Body of pancreas (tissue), 4 donors: ENCODE results near the gene ZNF534.
"Not testable (repeated sequence)": the region's sequence is repeated elsewhere in the genome, so short reads cannot be mapped to it uniquely, and the experiment has no call there.

Source experiments
- POLR2A ChIP-seq, 3 donors: fragments of 450-650 bp; IDR thresholded peaks; one replicate each; pipeline ENCODE4 v1.6.1; 2016; ENCODE audit warnings: antibody characterized with exemption in 3 of 3, mild to moderate bottlenecking in 2 of 3
- TF ChIP-seq, protein P1 (sequence below), 7 experiments: fragments of 450-650 bp in 4 of 7; fragments of 200-600 bp in 3 of 7; sonication (generic) in 3 of 7; IDR thresholded peaks; one replicate each; pipeline ENCODE4 v1.5.1; 2016 to 2019; ENCODE audit warnings: antibody characterized with exemption in 7 of 7

DNA sequence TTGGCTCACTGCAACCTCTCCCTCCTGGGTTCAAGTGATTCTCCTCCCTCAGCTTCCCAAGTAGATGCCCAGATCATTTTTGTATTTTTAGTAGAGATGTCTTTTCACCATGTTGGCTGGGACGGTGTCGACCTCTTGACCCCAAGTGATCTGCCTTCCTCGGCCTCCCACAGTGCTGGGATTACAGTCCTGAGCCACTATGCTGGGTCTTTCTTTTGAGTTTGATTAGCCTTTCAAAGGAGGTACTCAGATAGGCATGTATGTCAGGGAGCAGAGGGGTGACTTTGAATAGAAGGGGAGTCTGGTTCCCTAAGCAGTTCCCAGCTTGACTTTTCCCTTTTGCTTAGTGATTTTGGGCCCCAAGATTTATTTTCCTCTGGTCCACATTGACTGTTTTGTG, 71.5 kb downstream of the ZNF534 start:
- TF ChIP-seq, protein P1, sequence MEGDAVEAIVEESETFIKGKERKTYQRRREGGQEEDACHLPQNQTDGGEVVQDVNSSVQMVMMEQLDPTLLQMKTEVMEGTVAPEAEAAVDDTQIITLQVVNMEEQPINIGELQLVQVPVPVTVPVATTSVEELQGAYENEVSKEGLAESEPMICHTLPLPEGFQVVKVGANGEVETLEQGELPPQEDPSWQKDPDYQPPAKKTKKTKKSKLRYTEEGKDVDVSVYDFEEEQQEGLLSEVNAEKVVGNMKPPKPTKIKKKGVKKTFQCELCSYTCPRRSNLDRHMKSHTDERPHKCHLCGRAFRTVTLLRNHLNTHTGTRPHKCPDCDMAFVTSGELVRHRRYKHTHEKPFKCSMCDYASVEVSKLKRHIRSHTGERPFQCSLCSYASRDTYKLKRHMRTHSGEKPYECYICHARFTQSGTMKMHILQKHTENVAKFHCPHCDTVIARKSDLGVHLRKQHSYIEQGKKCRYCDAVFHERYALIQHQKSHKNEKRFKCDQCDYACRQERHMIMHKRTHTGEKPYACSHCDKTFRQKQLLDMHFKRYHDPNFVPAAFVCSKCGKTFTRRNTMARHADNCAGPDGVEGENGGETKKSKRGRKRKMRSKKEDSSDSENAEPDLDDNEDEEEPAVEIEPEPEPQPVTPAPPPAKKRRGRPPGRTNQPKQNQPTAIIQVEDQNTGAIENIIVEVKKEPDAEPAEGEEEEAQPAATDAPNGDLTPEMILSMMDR (IDR thresholded peaks at IDR 0.05): not testable (repeated sequence)
- TF ChIP-seq POLR2A (IDR thresholded peaks at IDR 0.05): not testable (repeated sequence)
